Measurements from ENCODE around the gene SLC35F2. TPM values are rescaled to one million over a fixed set of nuclear protein-coding genes. Genes with fewer than 3 reads are reported as not detected.

The SLC35F2 gene
- total RNA-seq, 2 donors from 2014 or later = 5.8 to 6.0 TPM

DNA sequence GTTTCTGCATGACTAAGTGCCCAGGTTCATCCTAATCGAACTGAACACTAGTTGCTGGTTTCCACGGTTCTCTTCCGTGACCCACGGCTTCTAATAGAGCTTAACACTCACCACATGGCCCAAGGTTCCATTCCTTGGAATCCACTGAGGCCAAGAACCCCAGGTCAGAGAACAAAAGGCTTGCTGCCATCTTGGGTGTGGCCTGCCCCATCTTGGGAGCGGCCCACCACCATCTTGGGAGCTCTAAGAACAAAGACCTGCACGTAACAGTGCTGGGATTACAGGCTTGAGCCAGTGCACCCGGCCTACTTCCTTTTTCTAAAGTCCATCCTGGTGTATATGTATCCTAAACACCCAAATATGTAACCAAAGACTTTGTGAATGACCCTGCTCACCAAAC is 68.8 kb downstream of the SLC35F2 start:
- TF ChIP-seq, protein P1, sequence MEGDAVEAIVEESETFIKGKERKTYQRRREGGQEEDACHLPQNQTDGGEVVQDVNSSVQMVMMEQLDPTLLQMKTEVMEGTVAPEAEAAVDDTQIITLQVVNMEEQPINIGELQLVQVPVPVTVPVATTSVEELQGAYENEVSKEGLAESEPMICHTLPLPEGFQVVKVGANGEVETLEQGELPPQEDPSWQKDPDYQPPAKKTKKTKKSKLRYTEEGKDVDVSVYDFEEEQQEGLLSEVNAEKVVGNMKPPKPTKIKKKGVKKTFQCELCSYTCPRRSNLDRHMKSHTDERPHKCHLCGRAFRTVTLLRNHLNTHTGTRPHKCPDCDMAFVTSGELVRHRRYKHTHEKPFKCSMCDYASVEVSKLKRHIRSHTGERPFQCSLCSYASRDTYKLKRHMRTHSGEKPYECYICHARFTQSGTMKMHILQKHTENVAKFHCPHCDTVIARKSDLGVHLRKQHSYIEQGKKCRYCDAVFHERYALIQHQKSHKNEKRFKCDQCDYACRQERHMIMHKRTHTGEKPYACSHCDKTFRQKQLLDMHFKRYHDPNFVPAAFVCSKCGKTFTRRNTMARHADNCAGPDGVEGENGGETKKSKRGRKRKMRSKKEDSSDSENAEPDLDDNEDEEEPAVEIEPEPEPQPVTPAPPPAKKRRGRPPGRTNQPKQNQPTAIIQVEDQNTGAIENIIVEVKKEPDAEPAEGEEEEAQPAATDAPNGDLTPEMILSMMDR (IDR thresholded peaks at IDR 0.05) = no peak
- Histone ChIP-seq H3K36me3 (no peaks in the 10 kb centered on the region), H3K4me3 (no peak overlapping the region), H3K27ac (no peak overlapping the region), H3K9me3 (no peaks in the 10 kb centered on the region), H3K4me1 (no peaks in the 10 kb centered on the region), H3K27me3 (no peaks in the 10 kb centered on the region)
- DNase-seq (ENCODE audit: low spot score) = no peak

DNA sequence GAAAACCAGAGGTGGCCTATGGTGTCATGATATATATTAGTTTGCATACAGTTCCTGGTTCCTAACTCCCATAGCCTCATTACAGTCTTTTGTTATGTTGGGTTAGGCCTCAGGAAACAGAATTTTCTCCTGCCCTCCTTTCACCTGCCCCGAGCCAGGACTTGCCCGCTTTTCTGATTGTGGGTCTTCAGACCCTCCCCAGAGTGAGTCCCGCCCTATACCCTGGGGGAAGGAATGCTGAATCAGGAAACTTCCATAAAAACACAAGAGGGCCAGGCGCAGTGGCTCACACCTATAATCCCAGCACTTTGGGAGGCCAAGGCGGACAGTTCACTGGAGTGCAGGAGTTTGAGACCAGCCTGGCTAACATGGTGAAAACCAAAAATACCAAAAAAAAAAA is 70.9 kb downstream of the SLC35F2 start:
- Histone ChIP-seq H3K27me3 (no peaks in the 10 kb centered on the region), H3K27ac (no peak overlapping the region), H3K36me3 (no peaks in the 10 kb centered on the region), H3K4me1 (no peaks in the 10 kb centered on the region), H3K4me3 (no peak overlapping the region), H3K9me3 (no peaks in the 10 kb centered on the region)
- TF ChIP-seq, protein P1 (IDR thresholded peaks at IDR 0.05) = no peak
- DNase-seq (ENCODE audit: low spot score) = no peak

GRCh38 chr11:107785401-107785800 is 73.2 kb downstream of the SLC35F2 start:
- Histone ChIP-seq H3K27me3 (no peaks in the 10 kb centered on the region), H3K4me3 (no peak overlapping the region), H3K4me1 (no peaks in the 10 kb centered on the region), H3K9me3 (no peaks in the 10 kb centered on the region), H3K27ac (no peak overlapping the region), H3K36me3 (no peaks in the 10 kb centered on the region)
- no peak for DNase-seq (ENCODE audit: low spot score)
- TF ChIP-seq, protein P1 (IDR thresholded peaks at IDR 0.05) = no peak

GRCh38 chr11:107783121-107783520 is 75.5 kb downstream of the SLC35F2 start:
- H3K4me1 ChIP-seq = no peaks in the 10 kb centered on the region
- H3K4me3 ChIP-seq = no peak overlapping the region
- TF ChIP-seq, protein P1 (IDR thresholded peaks at IDR 0.05) = no peak
- H3K27me3 ChIP-seq = no peaks in the 10 kb centered on the region
- H3K9me3 ChIP-seq = no peaks in the 10 kb centered on the region
- H3K27ac ChIP-seq = no peak overlapping the region
- no peak for DNase-seq (ENCODE audit: low spot score)
- no peaks in the 10 kb centered on the region for H3K36me3 ChIP-seq

GRCh38 chr11:107780775-107781174 is 77.8 kb downstream of the SLC35F2 start:
- DNase-seq (ENCODE audit: low spot score) = no peak
- Histone ChIP-seq H3K9me3 (no peaks in the 10 kb centered on the region), H3K4me3 (no peak overlapping the region), H3K36me3 (no peaks in the 10 kb centered on the region), H3K27me3 (no peaks in the 10 kb centered on the region), H3K27ac (no peak overlapping the region), H3K4me1 (no peaks in the 10 kb centered on the region)
- TF ChIP-seq, protein P1 (IDR thresholded peaks at IDR 0.05) = no peak

DNA sequence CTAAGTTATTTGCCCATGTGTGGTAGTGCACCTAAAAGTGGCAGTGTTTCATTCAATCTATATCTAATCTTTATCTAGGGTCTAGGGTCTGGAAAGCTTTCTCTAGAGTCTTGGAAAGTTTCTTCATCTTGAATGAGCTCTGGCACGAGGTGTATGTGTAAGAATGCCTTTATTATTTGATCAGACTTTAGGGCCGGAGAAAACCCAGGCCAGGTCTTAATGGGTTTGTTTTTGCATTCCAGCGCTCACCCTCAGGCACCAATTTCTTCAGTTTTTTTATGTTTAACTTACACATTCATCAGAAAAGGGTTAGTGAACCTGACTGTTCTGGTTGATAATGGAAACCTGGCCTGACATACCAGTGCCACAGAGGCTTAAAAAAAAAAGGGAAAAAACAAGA is 78.5 kb downstream of the SLC35F2 start:
- H3K4me1 ChIP-seq = no peaks in the 10 kb centered on the region
- no peaks in the 10 kb centered on the region for H3K27me3 ChIP-seq
- H3K9me3 ChIP-seq = no peaks in the 10 kb centered on the region
- H3K4me3 ChIP-seq = no peak overlapping the region
- H3K27ac ChIP-seq = no peak overlapping the region
- TF ChIP-seq, protein P1 (IDR thresholded peaks at IDR 0.05) = no peak
- no peak for DNase-seq (ENCODE audit: low spot score)
- H3K36me3 ChIP-seq = no peaks in the 10 kb centered on the region

All from right atrium auricular region (tissue), 2 donors.